ENCODE measurements around the gene DTX3.

Gene DTX3

DNA sequence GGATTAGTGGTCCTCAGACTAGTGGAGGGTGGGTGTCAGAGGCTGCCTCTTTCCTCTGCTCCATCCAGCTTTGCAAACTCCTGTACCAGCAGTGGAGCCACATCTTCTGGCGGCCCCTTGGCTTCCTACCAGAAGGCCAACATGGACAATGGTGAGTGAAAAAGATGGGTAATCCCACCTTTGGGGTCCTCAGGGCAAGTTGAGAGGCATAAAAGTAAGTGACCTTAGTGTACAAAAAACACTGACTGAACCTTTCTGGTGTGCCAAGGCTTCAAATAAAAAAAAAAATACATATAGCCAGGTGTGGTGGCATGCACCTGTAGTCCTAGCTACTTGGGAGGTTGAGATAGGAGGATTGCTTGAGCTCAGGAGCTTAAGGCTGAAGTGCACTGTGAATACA, 22.8 kb upstream of the DTX3 start (continued):
- TF ChIP-seq BACH2 (CRISPR knock-in tag; IDR thresholded peaks at IDR 0.05; ENCODE audit: borderline replicate concordance) (no peak), ZNF565 (CRISPR knock-in tag; conservative IDR thresholded peaks at IDR 0.05; ENCODE audit: low read depth) (no peak), ZNF8 (CRISPR knock-in tag; IDR thresholded peaks at IDR 0.05) (no peak), ZC3H10 (CRISPR knock-in tag; IDR thresholded peaks at IDR 0.05) (no peak)

DNA sequence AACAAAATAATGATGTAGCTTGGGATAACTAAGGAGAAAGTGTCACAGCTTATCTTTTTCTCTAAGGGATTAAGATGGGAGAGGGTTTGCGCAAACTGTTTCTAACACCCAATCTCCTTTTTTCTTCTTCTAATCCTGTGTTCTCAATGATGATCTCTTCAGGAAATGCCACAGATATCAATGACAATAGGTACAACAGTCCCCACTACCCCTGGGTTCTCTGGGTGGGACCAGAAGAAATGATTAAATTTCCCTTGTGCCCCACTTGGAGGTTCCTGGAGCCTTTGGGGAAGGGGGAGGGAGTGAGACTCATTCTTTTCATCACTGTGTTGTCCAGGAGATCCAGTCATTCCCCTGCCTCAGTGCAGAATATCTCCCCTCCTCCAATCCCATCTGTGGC, 22.2 kb upstream of the DTX3 start:
- no peak for ATAC-seq
- no peak for TF ChIP-seq TOX (CRISPR knock-in tag; IDR thresholded peaks at IDR 0.05; ENCODE audit: borderline replicate concordance)
- TF ChIP-seq ESRRG (CRISPR knock-in tag; IDR thresholded peaks at IDR 0.05), result no peak
- TF ChIP-seq BACH2 (CRISPR knock-in tag; IDR thresholded peaks at IDR 0.05; ENCODE audit: borderline replicate concordance), result no peak
- TF ChIP-seq, protein P1, sequence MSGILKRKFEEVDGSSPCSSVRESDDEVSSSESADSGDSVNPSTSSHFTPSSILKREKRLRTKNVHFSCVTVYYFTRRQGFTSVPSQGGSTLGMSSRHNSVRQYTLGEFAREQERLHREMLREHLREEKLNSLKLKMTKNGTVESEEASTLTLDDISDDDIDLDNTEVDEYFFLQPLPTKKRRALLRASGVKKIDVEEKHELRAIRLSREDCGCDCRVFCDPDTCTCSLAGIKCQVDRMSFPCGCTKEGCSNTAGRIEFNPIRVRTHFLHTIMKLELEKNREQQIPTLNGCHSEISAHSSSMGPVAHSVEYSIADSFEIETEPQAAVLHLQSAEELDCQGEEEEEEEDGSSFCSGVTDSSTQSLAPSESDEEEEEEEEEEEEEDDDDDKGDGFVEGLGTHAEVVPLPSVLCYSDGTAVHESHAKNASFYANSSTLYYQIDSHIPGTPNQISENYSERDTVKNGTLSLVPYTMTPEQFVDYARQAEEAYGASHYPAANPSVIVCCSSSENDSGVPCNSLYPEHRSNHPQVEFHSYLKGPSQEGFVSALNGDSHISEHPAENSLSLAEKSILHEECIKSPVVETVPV (CRISPR knock-in tag; IDR thresholded peaks at IDR 0.05), result no peak
- TF ChIP-seq, protein P2, sequence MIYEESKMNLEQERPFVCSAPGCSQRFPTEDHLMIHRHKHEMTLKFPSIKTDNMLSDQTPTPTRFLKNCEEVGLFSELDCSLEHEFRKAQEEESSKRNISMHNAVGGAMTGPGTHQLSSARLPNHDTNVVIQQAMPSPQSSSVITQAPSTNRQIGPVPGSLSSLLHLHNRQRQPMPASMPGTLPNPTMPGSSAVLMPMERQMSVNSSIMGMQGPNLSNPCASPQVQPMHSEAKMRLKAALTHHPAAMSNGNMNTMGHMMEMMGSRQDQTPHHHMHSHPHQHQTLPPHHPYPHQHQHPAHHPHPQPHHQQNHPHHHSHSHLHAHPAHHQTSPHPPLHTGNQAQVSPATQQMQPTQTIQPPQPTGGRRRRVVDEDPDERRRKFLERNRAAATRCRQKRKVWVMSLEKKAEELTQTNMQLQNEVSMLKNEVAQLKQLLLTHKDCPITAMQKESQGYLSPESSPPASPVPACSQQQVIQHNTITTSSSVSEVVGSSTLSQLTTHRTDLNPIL (CRISPR knock-in tag; IDR thresholded peaks at IDR 0.05; ENCODE audit: low read depth), result no peak
- TF ChIP-seq, protein P3, sequence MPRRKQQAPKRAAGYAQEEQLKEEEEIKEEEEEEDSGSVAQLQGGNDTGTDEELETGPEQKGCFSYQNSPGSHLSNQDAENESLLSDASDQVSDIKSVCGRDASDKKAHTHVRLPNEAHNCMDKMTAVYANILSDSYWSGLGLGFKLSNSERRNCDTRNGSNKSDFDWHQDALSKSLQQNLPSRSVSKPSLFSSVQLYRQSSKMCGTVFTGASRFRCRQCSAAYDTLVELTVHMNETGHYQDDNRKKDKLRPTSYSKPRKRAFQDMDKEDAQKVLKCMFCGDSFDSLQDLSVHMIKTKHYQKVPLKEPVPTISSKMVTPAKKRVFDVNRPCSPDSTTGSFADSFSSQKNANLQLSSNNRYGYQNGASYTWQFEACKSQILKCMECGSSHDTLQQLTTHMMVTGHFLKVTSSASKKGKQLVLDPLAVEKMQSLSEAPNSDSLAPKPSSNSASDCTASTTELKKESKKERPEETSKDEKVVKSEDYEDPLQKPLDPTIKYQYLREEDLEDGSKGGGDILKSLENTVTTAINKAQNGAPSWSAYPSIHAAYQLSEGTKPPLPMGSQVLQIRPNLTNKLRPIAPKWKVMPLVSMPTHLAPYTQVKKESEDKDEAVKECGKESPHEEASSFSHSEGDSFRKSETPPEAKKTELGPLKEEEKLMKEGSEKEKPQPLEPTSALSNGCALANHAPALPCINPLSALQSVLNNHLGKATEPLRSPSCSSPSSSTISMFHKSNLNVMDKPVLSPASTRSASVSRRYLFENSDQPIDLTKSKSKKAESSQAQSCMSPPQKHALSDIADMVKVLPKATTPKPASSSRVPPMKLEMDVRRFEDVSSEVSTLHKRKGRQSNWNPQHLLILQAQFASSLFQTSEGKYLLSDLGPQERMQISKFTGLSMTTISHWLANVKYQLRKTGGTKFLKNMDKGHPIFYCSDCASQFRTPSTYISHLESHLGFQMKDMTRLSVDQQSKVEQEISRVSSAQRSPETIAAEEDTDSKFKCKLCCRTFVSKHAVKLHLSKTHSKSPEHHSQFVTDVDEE (CRISPR knock-in tag; IDR thresholded peaks at IDR 0.05), result no peak
- no peak for TF ChIP-seq ZNF8 (CRISPR knock-in tag; IDR thresholded peaks at IDR 0.05)
- TF ChIP-seq ARNTL (CRISPR knock-in tag; IDR thresholded peaks at IDR 0.05; ENCODE audit: borderline replicate concordance, low read depth), result no peak
- no peak for TF ChIP-seq OSR1 (CRISPR knock-in tag; IDR thresholded peaks at IDR 0.05)
- TF ChIP-seq ZNF70 (CRISPR knock-in tag; IDR thresholded peaks at IDR 0.05), result no peak
- no peak for TF ChIP-seq TCF4 (CRISPR knock-in tag; IDR thresholded peaks at IDR 0.05; ENCODE audit: borderline replicate concordance)

DNA sequence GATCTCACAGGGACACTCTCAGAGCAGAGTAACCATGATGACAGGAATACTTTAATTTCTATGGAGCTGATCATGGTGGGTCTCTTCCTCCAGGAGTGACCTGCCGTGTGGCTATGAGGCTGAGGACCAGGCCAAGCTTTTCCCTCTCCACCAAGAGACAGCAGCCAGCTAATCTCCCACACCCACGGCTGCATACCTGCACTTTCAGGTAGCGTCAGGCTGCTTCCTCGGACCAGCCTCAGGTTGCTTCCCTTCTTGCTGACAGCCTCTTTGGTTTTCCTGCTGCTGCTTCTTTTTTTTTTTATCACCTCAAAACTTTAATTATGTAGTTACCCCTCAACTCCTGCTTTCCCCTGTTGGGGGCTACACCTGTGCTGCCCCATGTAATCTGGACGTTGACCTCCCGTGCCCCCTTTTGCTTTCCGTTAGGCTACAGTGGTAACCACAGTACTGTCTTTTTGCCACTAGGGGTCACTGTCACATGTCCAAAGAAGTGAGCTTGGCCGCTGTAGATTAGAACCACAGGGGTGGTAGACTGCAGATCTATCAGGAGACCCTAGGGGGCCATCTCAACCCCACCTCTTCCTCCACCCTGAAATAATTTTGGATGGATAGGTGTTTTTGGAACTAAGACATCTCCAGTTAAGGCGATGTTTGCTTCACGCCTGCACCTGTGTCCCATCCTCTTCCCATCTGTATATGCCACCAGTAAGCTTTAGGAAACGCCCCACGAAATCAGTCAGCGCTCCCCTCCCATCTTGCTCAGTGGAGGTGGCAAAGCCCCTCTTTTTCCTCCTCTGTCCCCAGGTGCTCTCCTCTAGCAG, 21.4 kb upstream of the DTX3 start:
- TF ChIP-seq ZNF8 (CRISPR knock-in tag; IDR thresholded peaks at IDR 0.05), result no peak
- no peak for TF ChIP-seq ZC3H10 (CRISPR knock-in tag; IDR thresholded peaks at IDR 0.05)
- TF ChIP-seq PPARA (CRISPR knock-in tag; IDR thresholded peaks at IDR 0.05; ENCODE audit: borderline replicate concordance), result no peak
- no peak for TF ChIP-seq CSDC2 (CRISPR knock-in tag; IDR thresholded peaks at IDR 0.05)
- TF ChIP-seq, protein P2 (CRISPR knock-in tag; IDR thresholded peaks at IDR 0.05; ENCODE audit: low read depth), result no peak
- TF ChIP-seq, protein P1 (CRISPR knock-in tag; IDR thresholded peaks at IDR 0.05), result no peak
- TF ChIP-seq ZFP30 (CRISPR knock-in tag; IDR thresholded peaks at IDR 0.05), result no peak
- TF ChIP-seq OSR1 (CRISPR knock-in tag; IDR thresholded peaks at IDR 0.05), result no peak
- TF ChIP-seq RARB (CRISPR knock-in tag; IDR thresholded peaks at IDR 0.05), result no peak
- ATAC-seq, result peak; percentile 99

DNA sequence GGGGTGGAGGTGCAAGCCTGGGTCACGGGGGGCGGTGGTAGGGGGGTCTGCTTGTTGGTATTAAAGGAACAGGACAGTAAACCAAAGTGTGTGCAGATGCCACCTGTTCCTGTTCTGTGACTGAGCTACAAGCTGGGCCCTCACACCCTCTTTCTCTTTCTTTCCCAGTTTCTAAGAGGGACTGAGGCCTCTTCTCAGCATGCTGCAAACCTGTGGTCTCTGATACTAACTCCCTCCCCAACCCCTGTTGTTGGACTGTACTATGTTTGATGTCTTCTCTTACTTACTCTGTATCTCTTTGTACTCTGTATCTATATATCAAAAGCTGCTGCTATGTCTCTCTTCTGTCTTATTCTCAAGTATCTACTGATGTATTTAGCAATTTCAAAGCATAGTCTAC, 20.6 kb upstream of the DTX3 start:
- no peak for ATAC-seq
- TF ChIP-seq, protein P1 (CRISPR knock-in tag; IDR thresholded peaks at IDR 0.05), result no peak
- TF ChIP-seq ZNF70 (CRISPR knock-in tag; IDR thresholded peaks at IDR 0.05) (no peak), GLIS3 (CRISPR knock-in tag; IDR thresholded peaks at IDR 0.05) (no peak), BACH2 (CRISPR knock-in tag; IDR thresholded peaks at IDR 0.05; ENCODE audit: borderline replicate concordance) (no peak)

Data from SK-N-SH treated with all-trans-retinoic acid at 6 μM for 48 hours (cell line).